ENCODE measurements around the gene KCNIP4.

KCNIP4 gene

GRCh38 chr4:20682853-20683252, 1265.7 kb downstream of the KCNIP4 start:
- Histone ChIP-seq H3K4me3 (replicated peaks; ENCODE audit: insufficient read depth, low read length) (no peak overlapping the region), H3K27ac (replicated peaks) (no peak overlapping the region), H3K27me3 (ENCODE audit: insufficient read depth, poor library complexity, severe bottlenecking) (no peaks in the 10 kb centered on the region)
- no peak for DNase-seq (ENCODE audit: low read depth in 1 of 2, low spot score in 1 of 2)
- TF ChIP-seq REST (IDR thresholded peaks at IDR 0.05; ENCODE audit: insufficient replicate concordance, low read depth) (no peak), SPI1 (IDR thresholded peaks at IDR 0.05; ENCODE audit: borderline replicate concordance, low read depth) (no peak), POLR2AphosphoS5 (IDR thresholded peaks at IDR 0.05; ENCODE audit: low read depth) (no peak), CTCF (IDR thresholded peaks at IDR 0.05; ENCODE audit: insufficient read depth, low read length) (no peak), GABPA (IDR thresholded peaks at IDR 0.05; ENCODE audit: low read depth) (no peak)

- TF ChIP-seq SPI1 (IDR thresholded peaks at IDR 0.05; ENCODE audit: borderline replicate concordance, low read depth) (no peak), GABPA (IDR thresholded peaks at IDR 0.05; ENCODE audit: low read depth) (no peak), POLR2AphosphoS5 (IDR thresholded peaks at IDR 0.05; ENCODE audit: low read depth) (no peak), CTCF (IDR thresholded peaks at IDR 0.05; ENCODE audit: insufficient read depth, low read length) (no peak), REST (IDR thresholded peaks at IDR 0.05; ENCODE audit: insufficient replicate concordance, low read depth) (no peak)
- no peak for DNase-seq (ENCODE audit: low read depth in 1 of 2, low spot score in 1 of 2)
- no peak overlapping the region for H3K27ac ChIP-seq (replicated peaks)
- no peak overlapping the region for H3K4me3 ChIP-seq (replicated peaks; ENCODE audit: insufficient read depth, low read length)
- no peaks in the 10 kb centered on the region for H3K27me3 ChIP-seq (ENCODE audit: insufficient read depth, poor library complexity, severe bottlenecking)
These were observed 1267.3 kb downstream of the KCNIP4 start for GRCh38 chr4:20681271-20681670.

GRCh38 chr4:20680736-20681135, 1267.8 kb downstream of the KCNIP4 start:
- Histone ChIP-seq H3K4me3 (replicated peaks; ENCODE audit: insufficient read depth, low read length) (no peak overlapping the region), H3K27ac (replicated peaks) (no peak overlapping the region), H3K27me3 (ENCODE audit: insufficient read depth, poor library complexity, severe bottlenecking) (no peaks in the 10 kb centered on the region)
- no peak for DNase-seq (ENCODE audit: low read depth in 1 of 2, low spot score in 1 of 2)
- TF ChIP-seq GABPA (IDR thresholded peaks at IDR 0.05; ENCODE audit: low read depth) (no peak), POLR2AphosphoS5 (IDR thresholded peaks at IDR 0.05; ENCODE audit: low read depth) (no peak)

- H3K4me3 ChIP-seq (replicated peaks; ENCODE audit: insufficient read depth, low read length), result no peak overlapping the region
- no peak overlapping the region for H3K27ac ChIP-seq (replicated peaks)
- H3K27me3 ChIP-seq (ENCODE audit: insufficient read depth, poor library complexity, severe bottlenecking), result no peaks in the 10 kb centered on the region
- no peak for DNase-seq (ENCODE audit: low read depth in 1 of 2, low spot score in 1 of 2)
- TF ChIP-seq GABPA (IDR thresholded peaks at IDR 0.05; ENCODE audit: low read depth) (no peak), SPI1 (IDR thresholded peaks at IDR 0.05; ENCODE audit: borderline replicate concordance, low read depth) (no peak), POLR2AphosphoS5 (IDR thresholded peaks at IDR 0.05; ENCODE audit: low read depth) (no peak), CTCF (IDR thresholded peaks at IDR 0.05; ENCODE audit: insufficient read depth, low read length) (no peak), REST (IDR thresholded peaks at IDR 0.05; ENCODE audit: insufficient replicate concordance, low read depth) (no peak)
These were observed 1268.6 kb downstream of the KCNIP4 start for GRCh38 chr4:20679951-20680350.

All from HL-60 (cell line).